8988T (cell line): ENCODE data around the gene KCNE4.

Experiments
- DNase-seq: peaks from one replicate; pipeline ENCODE4 v3.0.0; 2011

Gene KCNE4

GRCh38 chr2:223041527-223042109 lies 10.4 kb upstream of the KCNE4 start:
- peak; percentile 47 for DNase-seq

- no peak for DNase-seq
Measured at GRCh38 chr2:223042284-223042683, 9.7 kb upstream of the KCNE4 start.

- no peak for DNase-seq
Measured at GRCh38 chr2:223042704-223043118, 9.3 kb upstream of the KCNE4 start.

- DNase-seq: no peak
Measured at GRCh38 chr2:223043164-223043941, 8.6 kb upstream of the KCNE4 start.

GRCh38 chr2:223044092-223044836 lies 7.7 kb upstream of the KCNE4 start:
- no peak for DNase-seq

GRCh38 chr2:223044916-223045700 lies 6.9 kb upstream of the KCNE4 start:
- no peak for DNase-seq

GRCh38 chr2:223046470-223047040 lies 5.4 kb upstream of the KCNE4 start:
- no peak for DNase-seq

- DNase-seq: no peak
Measured at GRCh38 chr2:223047260-223047761, 4.7 kb upstream of the KCNE4 start.

- no peak for DNase-seq
Measured at GRCh38 chr2:223048519-223048918, 3.5 kb upstream of the KCNE4 start.

- no peak for DNase-seq
Measured at GRCh38 chr2:223049356-223049755, 2.6 kb upstream of the KCNE4 start.

- DNase-seq: no peak
Measured at GRCh38 chr2:223050188-223050587, 1.8 kb upstream of the KCNE4 start.

GRCh38 chr2:223050900-223051504 lies 988 bp upstream of the KCNE4 start:
- DNase-seq: no peak

GRCh38 chr2:223052548-223053483 lies 826 bp downstream of the KCNE4 start:
- no peak for DNase-seq

GRCh38 chr2:223053484-223054192 lies 1.6 kb downstream of the KCNE4 start:
- DNase-seq: no peak

- no peak for DNase-seq
Measured at GRCh38 chr2:223054193-223054781, 2.3 kb downstream of the KCNE4 start.

- DNase-seq: no peak
Measured at GRCh38 chr2:223055140-223055539, 3.1 kb downstream of the KCNE4 start.

GRCh38 chr2:223055836-223056235 lies 3.8 kb downstream of the KCNE4 start:
- no peak for DNase-seq

GRCh38 chr2:223056701-223057418 lies 4.9 kb downstream of the KCNE4 start:
- no peak for DNase-seq

- no peak for DNase-seq
Measured at GRCh38 chr2:223057569-223057968, 5.6 kb downstream of the KCNE4 start.
